Fibroblast of lung (primary cell): Measurements from ENCODE around the gene ARID1B. TPM values are rescaled to one million over a fixed set of nuclear protein-coding genes. Genes with fewer than 3 reads are reported as not detected.

Experiments
- DNase-seq, 2 donors: peaks; one replicate each; pipeline versions ENCODE4 v3.0.0 to v3.0.0-alpha.2; 2010; ENCODE audit warnings: low read depth in 2 of 2
- H2AFZ ChIP-seq: 2 replicates; pipeline ENCODE4 v1.5.1; 2012; ENCODE audit warnings: low read length, control low read depth, inconsistent platforms
- H3K27ac ChIP-seq: 2 replicates; pipeline ENCODE4 v1.5.1; 2011; ENCODE audit warnings: low read length, control low read depth; ENCODE audit not compliant: insufficient read depth
- H3K27me3 ChIP-seq: 2 replicates; pipeline ENCODE4 v1.5.1; 2011; ENCODE audit warnings: mild to moderate bottlenecking, low read length; ENCODE audit not compliant: control insufficient read depth, insufficient read depth
- H3K36me3 ChIP-seq: 2 replicates; pipeline ENCODE4 v1.5.1; 2011; ENCODE audit warnings: low read length; ENCODE audit not compliant: control insufficient read depth, insufficient read depth
- H3K4me1 ChIP-seq: 2 replicates; pipeline ENCODE4 v1.5.1; 2011; ENCODE audit warnings: low read length; ENCODE audit not compliant: control insufficient read depth, insufficient read depth; ENCODE audit errors: extremely low read depth
- H3K4me2 ChIP-seq: 2 replicates; pipeline ENCODE4 v1.5.1; 2011; ENCODE audit warnings: low read length, control low read depth; ENCODE audit not compliant: insufficient read depth; ENCODE audit errors: extremely low read depth
- H3K4me3 ChIP-seq, 4 experiments: fragments of 200-600 bp in 1 of 4; sonication (generic) in 1 of 4; replicated peaks in 1 of 4; 2 replicates each; pipeline ENCODE4 v1.5.1; 2011 to 2016; ENCODE audit warnings: low read length in 4 of 4, low read depth in 3 of 4, mild to moderate bottlenecking in 3 of 4, control low read depth in 2 of 4, inconsistent platforms in 1 of 4, mixed read lengths in 1 of 4; ENCODE audit not compliant: insufficient read depth in 1 of 4; ENCODE audit errors: control extremely low read depth in 1 of 4
- H3K79me2 ChIP-seq: 2 replicates; pipeline ENCODE4 v1.5.1; 2012; ENCODE audit warnings: mild to moderate bottlenecking, low read length, inconsistent platforms; ENCODE audit not compliant: control insufficient read depth, insufficient read depth
- H3K9ac ChIP-seq: 2 replicates; pipeline ENCODE4 v1.5.1; 2011; ENCODE audit warnings: mild to moderate bottlenecking, low read length, control low read depth; ENCODE audit not compliant: insufficient read depth
- H3K9me3 ChIP-seq: 2 replicates; pipeline ENCODE4 v1.5.1; 2012; ENCODE audit warnings: low read depth, low read length; ENCODE audit not compliant: control insufficient read depth, insufficient read depth
- H4K20me1 ChIP-seq: 2 replicates; pipeline ENCODE4 v1.5.1; 2011; ENCODE audit warnings: low read length; ENCODE audit not compliant: control insufficient read depth, insufficient read depth; ENCODE audit errors: extremely low read depth
- EZH2 ChIP-seq: IDR thresholded peaks from 2 replicates; pipeline ENCODE4 v1.5.1; 2012; ENCODE audit warnings: low read length, control low read depth, mild to moderate bottlenecking; ENCODE audit errors: missing control alignments
- polyA plus RNA-seq, 2 donors: library from polyadenylated mRNA; depleted of rRNA in 1 of 2; stranded (reverse) in 1 of 2; unstranded in 1 of 2; fragments of >200 nt; gene quantifications; 2 replicates each; pipeline ENCODE4 v1.2.1, GENCODE V29; 2011 to 2012; ENCODE audit warnings: missing spikeins in 1 of 2
- total RNA-seq: library from RNA; depleted of rRNA; stranded (reverse); fragments of >200 nt; gene quantifications from 2 replicates; pipeline ENCODE4 v1.2.1, GENCODE V29; 2014
- TF ChIP-seq, protein P1 (sequence below), 2 donors: IDR thresholded peaks in 1 of 2; conservative IDR thresholded peaks in 1 of 2; 1 replicate in 1 of 2; 2 replicates in 1 of 2; pipeline ENCODE4 v1.5.1; 2011 to 2012; ENCODE audit warnings: low read length in 2 of 2, control low read depth in 1 of 2, inconsistent platforms in 1 of 2, low read depth in 1 of 2, mild to moderate bottlenecking in 1 of 2

Gene ARID1B
- total and polyA plus RNA-seq, 2 donors (not counting 1 experiment from before 2014, with no cell fraction given): 15.4 to 41.9 TPM

- no peaks in the 10 kb centered on the region for H3K4me1 ChIP-seq
- no peaks in the 10 kb centered on the region for H4K20me1 ChIP-seq
- no peak overlapping the region for H3K4me3 ChIP-seq
- no peaks in the 10 kb centered on the region for H3K36me3 ChIP-seq
- H2AFZ ChIP-seq: no peak overlapping the region
- no peaks in the 10 kb centered on the region for H3K79me2 ChIP-seq
- TF ChIP-seq, protein P1, sequence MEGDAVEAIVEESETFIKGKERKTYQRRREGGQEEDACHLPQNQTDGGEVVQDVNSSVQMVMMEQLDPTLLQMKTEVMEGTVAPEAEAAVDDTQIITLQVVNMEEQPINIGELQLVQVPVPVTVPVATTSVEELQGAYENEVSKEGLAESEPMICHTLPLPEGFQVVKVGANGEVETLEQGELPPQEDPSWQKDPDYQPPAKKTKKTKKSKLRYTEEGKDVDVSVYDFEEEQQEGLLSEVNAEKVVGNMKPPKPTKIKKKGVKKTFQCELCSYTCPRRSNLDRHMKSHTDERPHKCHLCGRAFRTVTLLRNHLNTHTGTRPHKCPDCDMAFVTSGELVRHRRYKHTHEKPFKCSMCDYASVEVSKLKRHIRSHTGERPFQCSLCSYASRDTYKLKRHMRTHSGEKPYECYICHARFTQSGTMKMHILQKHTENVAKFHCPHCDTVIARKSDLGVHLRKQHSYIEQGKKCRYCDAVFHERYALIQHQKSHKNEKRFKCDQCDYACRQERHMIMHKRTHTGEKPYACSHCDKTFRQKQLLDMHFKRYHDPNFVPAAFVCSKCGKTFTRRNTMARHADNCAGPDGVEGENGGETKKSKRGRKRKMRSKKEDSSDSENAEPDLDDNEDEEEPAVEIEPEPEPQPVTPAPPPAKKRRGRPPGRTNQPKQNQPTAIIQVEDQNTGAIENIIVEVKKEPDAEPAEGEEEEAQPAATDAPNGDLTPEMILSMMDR (conservative IDR thresholded peaks at IDR 0.05 in 1 of 2, IDR thresholded peaks at IDR 0.05 in 1 of 2; ENCODE audit: low read depth in 1 of 2, low read length in 2 of 2): no peak
- TF ChIP-seq EZH2: no peak
- no peak overlapping the region for H3K9ac ChIP-seq
- no peak overlapping the region for H3K27ac ChIP-seq
- no peaks in the 10 kb centered on the region for H3K9me3 ChIP-seq
- DNase-seq: no peak
- no peak overlapping the region for H3K4me2 ChIP-seq
- no peaks in the 10 kb centered on the region for H3K27me3 ChIP-seq
Measured at GRCh38 chr6:157159348-157159747, 382.2 kb downstream of the ARID1B start.

GRCh38 chr6:157161912-157162311 lies 384.7 kb downstream of the ARID1B start:
- H3K27ac ChIP-seq: no peak overlapping the region
- no peaks in the 10 kb centered on the region for H3K27me3 ChIP-seq
- TF ChIP-seq, protein P1 (conservative IDR thresholded peaks at IDR 0.05 in 1 of 2, IDR thresholded peaks at IDR 0.05 in 1 of 2; ENCODE audit: low read depth in 1 of 2, low read length in 2 of 2): no peak
- no peak for TF ChIP-seq EZH2
- H4K20me1 ChIP-seq: no peaks in the 10 kb centered on the region
- no peaks in the 10 kb centered on the region for H3K9me3 ChIP-seq
- H3K4me2 ChIP-seq: no peak overlapping the region
- H3K4me3 ChIP-seq: no peak overlapping the region
- no peaks in the 10 kb centered on the region for H3K36me3 ChIP-seq
- H3K79me2 ChIP-seq: no peaks in the 10 kb centered on the region
- no peak overlapping the region for H2AFZ ChIP-seq
- no peaks in the 10 kb centered on the region for H3K4me1 ChIP-seq
- H3K9ac ChIP-seq: no peak overlapping the region
- no peak for DNase-seq

DNA sequence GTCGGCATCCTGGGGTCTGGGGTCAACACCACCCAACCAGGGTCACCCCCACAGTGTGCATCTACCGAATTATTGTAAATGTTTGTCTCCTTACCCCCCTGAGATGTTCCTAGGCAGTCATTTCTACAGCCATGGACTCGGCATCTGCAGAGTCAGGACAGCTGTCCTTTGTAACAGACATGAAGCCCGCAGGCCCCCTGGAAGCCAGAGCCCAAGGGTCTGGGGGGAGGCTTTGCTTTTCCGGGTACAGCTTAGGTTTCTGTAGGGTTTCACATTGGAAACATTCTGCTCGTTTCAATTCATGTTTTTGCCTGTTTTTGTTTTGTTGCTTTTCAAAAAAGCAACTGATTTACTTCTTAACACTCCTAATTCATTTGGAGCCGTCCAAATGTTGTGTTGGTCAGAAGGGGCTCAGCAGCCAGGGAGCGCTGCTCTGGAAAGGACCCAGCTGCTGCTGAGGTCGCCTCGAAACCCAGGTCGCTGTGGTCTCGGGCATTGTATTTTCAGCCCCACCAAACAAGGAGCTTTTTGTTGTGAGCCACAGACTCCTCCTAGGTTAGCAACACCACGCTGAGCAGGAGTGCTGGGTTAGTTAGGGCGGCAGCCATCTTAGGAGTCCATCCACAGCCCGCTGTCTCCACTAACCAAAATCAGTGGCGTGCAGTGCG lies 385.7 kb downstream of the ARID1B start:
- peaks cover 1% of the 10 kb centered on the region for H3K36me3 ChIP-seq
- no peak overlapping the region for H3K27ac ChIP-seq

More for the DNA sequence above, 385.7 kb downstream of the ARID1B start:
- TF ChIP-seq, protein P1 (conservative IDR thresholded peaks at IDR 0.05 in 1 of 2, IDR thresholded peaks at IDR 0.05 in 1 of 2; ENCODE audit: low read depth in 1 of 2, low read length in 2 of 2): no peak
- no peak for TF ChIP-seq EZH2
- Histone ChIP-seq H2AFZ (no peak overlapping the region), H3K4me3 (no peak overlapping the region), H3K79me2 (no peaks in the 10 kb centered on the region), H4K20me1 (no peaks in the 10 kb centered on the region), H3K9ac (no peak overlapping the region), H3K4me1 (no peaks in the 10 kb centered on the region), H3K27me3 (no peaks in the 10 kb centered on the region), H3K9me3 (no peaks in the 10 kb centered on the region), H3K4me2 (no peak overlapping the region)
- no peak for DNase-seq
